Natural killer cell (primary cell): Measurements from ENCODE around the gene SERPINB12. TPM values are rescaled to one million over a fixed set of nuclear protein-coding genes. Genes with fewer than 3 reads are reported as not detected.

ENCODE experiments used
- ATAC-seq, 3 donors: fragments of 150-1000 bp in 2 of 3; fragments of 200-7000 bp in 1 of 3; cut with Tn5 transposase; 1 replicate in 1 of 3; 2 replicates in 2 of 3; pipeline ENCODE4 v1.10.0; 2021; ENCODE audit warnings: mild to moderate bottlenecking in 2 of 3, moderate library complexity in 2 of 3
- DNase-seq, 2 donors: peaks; one replicate each; pipeline versions ENCODE4 v3.0.0 to v3.0.0-alpha.2; 2013 to 2021; ENCODE audit warnings: mixed read lengths in 1 of 2
- H3K27ac ChIP-seq: one replicate; pipeline ENCODE4 v1.5.1; 2013; ENCODE audit warnings: mild to moderate bottlenecking, low read length
- H3K27me3 ChIP-seq: one replicate; pipeline ENCODE4 v1.6.1; 2013; ENCODE audit warnings: low read length; ENCODE audit not compliant: control insufficient read depth, insufficient read depth
- H3K36me3 ChIP-seq: one replicate; pipeline ENCODE4 v1.6.1; 2013; ENCODE audit warnings: low read length; ENCODE audit not compliant: control insufficient read depth, insufficient read depth
- H3K4me1 ChIP-seq: one replicate; pipeline ENCODE4 v1.6.1; 2013; ENCODE audit warnings: low read length; ENCODE audit not compliant: control insufficient read depth, insufficient read depth
- H3K4me3 ChIP-seq: one replicate; pipeline ENCODE4 v1.5.1; 2013; ENCODE audit warnings: low read length
- H3K9me3 ChIP-seq: one replicate; pipeline ENCODE4 v1.6.1; 2013; ENCODE audit warnings: low read length; ENCODE audit not compliant: control insufficient read depth, insufficient read depth
- H3K27ac Mint-ChIP-seq, 2 donors: one replicate each; pipeline ENCODE4 v1.8.0; 2022; ENCODE audit warnings: mild to moderate bottlenecking in 2 of 2, mixed read lengths in 2 of 2, moderate library complexity in 1 of 2
- H3K27me3 Mint-ChIP-seq, 2 donors: one replicate each; pipeline ENCODE4 v1.8.0; 2022; ENCODE audit warnings: low read depth in 2 of 2, mixed read lengths in 2 of 2
- H3K36me3 Mint-ChIP-seq: one replicate; pipeline ENCODE4 v1.8.0; 2022; ENCODE audit warnings: mixed read lengths
- H3K4me1 Mint-ChIP-seq, 2 donors: one replicate each; pipeline ENCODE4 v1.8.0; 2022; ENCODE audit warnings: mixed read lengths in 2 of 2
- H3K4me3 Mint-ChIP-seq: one replicate; pipeline ENCODE4 v1.8.0; 2022; ENCODE audit warnings: mild to moderate bottlenecking, moderate library complexity, mixed read lengths
- H3K9me3 Mint-ChIP-seq, 2 donors: one replicate each; pipeline ENCODE4 v1.8.0; 2022; ENCODE audit warnings: mixed read lengths in 2 of 2
- CTCF ChIP-seq: fragments of 200-600 bp; IDR thresholded peaks from one replicate; pipeline ENCODE4 v1.8.0; 2022; ENCODE audit warnings: antibody characterized with exemption
- WGBS: methylation state at CpG from one replicate; pipeline ENCODE4 v1.1.7; 2013; ENCODE audit warnings: missing lambda C conversion rate; ENCODE audit not compliant: insufficient coverage; 5-methylcytosine and 5-hydroxymethylcytosine counted together
- intact Hi-C: fragments of 100-400 bp; cut with micrococcal nuclease; formaldehyde crosslinking; loops from one replicate; pipeline ENCODE4 v1.14.2; 2022
- total RNA-seq, 4 donors: library from RNA; stranded (reverse); fragments of 120-200 nt in 1 of 4; gene quantifications; one replicate each; pipeline versions ENCODE4 v1.2.3 to v1.2.4, GENCODE V29; 2013 to 2022

Gene SERPINB12
- total RNA-seq, 3 donors from 2014 or later (not counting 1 experiment from before 2014, with no cell fraction given) = not detected

GRCh38 chr18:63559567-63560491 is 17.7 kb downstream of the SERPINB12 start:
- intact Hi-C loops = no loop called here
- TF ChIP-seq CTCF = no peak
- Mint-ChIP-seq H3K9me3 (no peaks in the 10 kb centered on the region), H3K27me3 (peaks cover 8 to 15% of the 10 kb centered on the region in 2 donors), H3K4me1 (no peaks in the 10 kb centered on the region), H3K27ac (no peak overlapping the region), H3K4me3 (no peak overlapping the region), H3K36me3 (no peaks in the 10 kb centered on the region)
- Histone ChIP-seq H3K36me3 (no peaks in the 10 kb centered on the region), H3K9me3 (no peaks in the 10 kb centered on the region), H3K27ac (no peak overlapping the region), H3K4me1 (no peaks in the 10 kb centered on the region), H3K4me3 (no peak overlapping the region), H3K27me3 (no peaks in the 10 kb centered on the region)
- DNase-seq (no peak), ATAC-seq (no peak)
- 84% methylated on average over 9 of the region's 9 CpGs for WGBS

GRCh38 chr18:63562284-63562683 is 20.1 kb downstream of the SERPINB12 start:
- H3K27me3 ChIP-seq = no peaks in the 10 kb centered on the region
- DNase-seq (no peak), ATAC-seq (no peak)
- Mint-ChIP-seq H3K4me3 (no peak overlapping the region), H3K27ac (no peak overlapping the region), H3K36me3 (no peaks in the 10 kb centered on the region), H3K9me3 (no peaks in the 10 kb centered on the region), H3K4me1 (no peaks in the 10 kb centered on the region), H3K27me3 (peaks cover 8 to 15% of the 10 kb centered on the region in 2 donors)
- H3K27ac ChIP-seq = no peak overlapping the region
- no peak for TF ChIP-seq CTCF
- 89% methylated on average over 4 of the region's 4 CpGs for WGBS
- H3K4me3 ChIP-seq = no peak overlapping the region
- H3K4me1 ChIP-seq = no peaks in the 10 kb centered on the region
- intact Hi-C loops = no loop called here
- no peaks in the 10 kb centered on the region for H3K36me3 ChIP-seq
- H3K9me3 ChIP-seq = no peaks in the 10 kb centered on the region

- Histone ChIP-seq H3K4me1 (no peaks in the 10 kb centered on the region), H3K27me3 (no peaks in the 10 kb centered on the region), H3K27ac (no peak overlapping the region), H3K4me3 (no peak overlapping the region), H3K9me3 (no peaks in the 10 kb centered on the region), H3K36me3 (no peaks in the 10 kb centered on the region)
- 91% methylated on average over 4 of the region's 4 CpGs for WGBS
- Mint-ChIP-seq H3K27ac (no peak overlapping the region), H3K4me3 (no peak overlapping the region), H3K27me3 (peaks cover 11 to 13% of the 10 kb centered on the region in 2 donors), H3K9me3 (no peaks in the 10 kb centered on the region), H3K36me3 (no peaks in the 10 kb centered on the region), H3K4me1 (no peaks in the 10 kb centered on the region)
- TF ChIP-seq CTCF = no peak
- no peak for ATAC-seq
- intact Hi-C loops = no loop called here
- DNase-seq = no peak
Observed at GRCh38 chr18:63564021-63564420, 21.9 kb downstream of the SERPINB12 start.
